HEK293 (cell line): ENCODE results near the gene GHDC.

Experiments used
- ZNF549 ChIP-seq: fragments of 450-650 bp; IDR thresholded peaks from 2 replicates; pipeline ENCODE4 v1.5.1; 2018; ENCODE audit warnings: missing biosample characterization, missing genetic modification characterization, mild to moderate bottlenecking, inconsistent platforms, moderate library complexity
- ZNF791 ChIP-seq: fragments of 450-650 bp; formaldehyde crosslinking; IDR thresholded peaks from 2 replicates; pipeline ENCODE4 v1.5.1; 2016; ENCODE audit warnings: missing biosample characterization, missing genetic modification characterization
- TF ChIP-seq, protein P1 (sequence below): fragments of 450-650 bp; formaldehyde crosslinking; IDR thresholded peaks from 2 replicates; pipeline ENCODE4 v1.5.1; 2016; ENCODE audit warnings: missing biosample characterization, missing genetic modification characterization
- TF ChIP-seq, protein P2 (sequence below): fragments of 450-650 bp; formaldehyde crosslinking; IDR thresholded peaks from 2 replicates; pipeline ENCODE4 v1.5.1; 2016; ENCODE audit warnings: missing biosample characterization, missing genetic modification characterization, low read depth

- TF ChIP-seq, protein P1, sequence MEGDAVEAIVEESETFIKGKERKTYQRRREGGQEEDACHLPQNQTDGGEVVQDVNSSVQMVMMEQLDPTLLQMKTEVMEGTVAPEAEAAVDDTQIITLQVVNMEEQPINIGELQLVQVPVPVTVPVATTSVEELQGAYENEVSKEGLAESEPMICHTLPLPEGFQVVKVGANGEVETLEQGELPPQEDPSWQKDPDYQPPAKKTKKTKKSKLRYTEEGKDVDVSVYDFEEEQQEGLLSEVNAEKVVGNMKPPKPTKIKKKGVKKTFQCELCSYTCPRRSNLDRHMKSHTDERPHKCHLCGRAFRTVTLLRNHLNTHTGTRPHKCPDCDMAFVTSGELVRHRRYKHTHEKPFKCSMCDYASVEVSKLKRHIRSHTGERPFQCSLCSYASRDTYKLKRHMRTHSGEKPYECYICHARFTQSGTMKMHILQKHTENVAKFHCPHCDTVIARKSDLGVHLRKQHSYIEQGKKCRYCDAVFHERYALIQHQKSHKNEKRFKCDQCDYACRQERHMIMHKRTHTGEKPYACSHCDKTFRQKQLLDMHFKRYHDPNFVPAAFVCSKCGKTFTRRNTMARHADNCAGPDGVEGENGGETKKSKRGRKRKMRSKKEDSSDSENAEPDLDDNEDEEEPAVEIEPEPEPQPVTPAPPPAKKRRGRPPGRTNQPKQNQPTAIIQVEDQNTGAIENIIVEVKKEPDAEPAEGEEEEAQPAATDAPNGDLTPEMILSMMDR (tag by site-specific recombination): no peak
- TF ChIP-seq ZNF791 (no peak), ZNF549 (tag by site-specific recombination) (no peak)
- TF ChIP-seq, protein P2, sequence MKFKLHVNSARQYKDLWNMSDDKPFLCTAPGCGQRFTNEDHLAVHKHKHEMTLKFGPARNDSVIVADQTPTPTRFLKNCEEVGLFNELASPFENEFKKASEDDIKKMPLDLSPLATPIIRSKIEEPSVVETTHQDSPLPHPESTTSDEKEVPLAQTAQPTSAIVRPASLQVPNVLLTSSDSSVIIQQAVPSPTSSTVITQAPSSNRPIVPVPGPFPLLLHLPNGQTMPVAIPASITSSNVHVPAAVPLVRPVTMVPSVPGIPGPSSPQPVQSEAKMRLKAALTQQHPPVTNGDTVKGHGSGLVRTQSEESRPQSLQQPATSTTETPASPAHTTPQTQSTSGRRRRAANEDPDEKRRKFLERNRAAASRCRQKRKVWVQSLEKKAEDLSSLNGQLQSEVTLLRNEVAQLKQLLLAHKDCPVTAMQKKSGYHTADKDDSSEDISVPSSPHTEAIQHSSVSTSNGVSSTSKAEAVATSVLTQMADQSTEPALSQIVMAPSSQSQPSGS (tag by site-specific recombination): no peak
Measured at GRCh38 chr17:42224651-42225050, 30.4 kb upstream of the GHDC start.
